SU-DHL-6 (cell line): ENCODE results near the gene ZCCHC24.
"Not testable (repeated sequence)": the region's sequence is repeated elsewhere in the genome, so short reads cannot be mapped to it uniquely, and the experiment has no call there.

Experiments used
- EZH2phosphoT487 ChIP-seq: fragments of 200-600 bp; sonication (generic), shearing (Covaris generic); conservative IDR thresholded peaks from 2 replicates; pipeline ENCODE4 v1.6.1; 2018; ENCODE audit warnings: mild to moderate bottlenecking, antibody characterized with exemption, low read length, moderate library complexity, mixed read lengths
- TF ChIP-seq, protein P1 (sequence below): fragments of 200-600 bp; sonication (generic); IDR thresholded peaks from one replicate; pipeline ENCODE4 v1.5.1; 2017; ENCODE audit warnings: antibody characterized with exemption, mild to moderate bottlenecking, low read length, moderate library complexity; ENCODE audit not compliant: insufficient read depth, poor library complexity, severe bottlenecking

GRCh38 chr10:79447249-79447648 is 1.8 kb upstream of the ZCCHC24 start:
- TF ChIP-seq, protein P1, sequence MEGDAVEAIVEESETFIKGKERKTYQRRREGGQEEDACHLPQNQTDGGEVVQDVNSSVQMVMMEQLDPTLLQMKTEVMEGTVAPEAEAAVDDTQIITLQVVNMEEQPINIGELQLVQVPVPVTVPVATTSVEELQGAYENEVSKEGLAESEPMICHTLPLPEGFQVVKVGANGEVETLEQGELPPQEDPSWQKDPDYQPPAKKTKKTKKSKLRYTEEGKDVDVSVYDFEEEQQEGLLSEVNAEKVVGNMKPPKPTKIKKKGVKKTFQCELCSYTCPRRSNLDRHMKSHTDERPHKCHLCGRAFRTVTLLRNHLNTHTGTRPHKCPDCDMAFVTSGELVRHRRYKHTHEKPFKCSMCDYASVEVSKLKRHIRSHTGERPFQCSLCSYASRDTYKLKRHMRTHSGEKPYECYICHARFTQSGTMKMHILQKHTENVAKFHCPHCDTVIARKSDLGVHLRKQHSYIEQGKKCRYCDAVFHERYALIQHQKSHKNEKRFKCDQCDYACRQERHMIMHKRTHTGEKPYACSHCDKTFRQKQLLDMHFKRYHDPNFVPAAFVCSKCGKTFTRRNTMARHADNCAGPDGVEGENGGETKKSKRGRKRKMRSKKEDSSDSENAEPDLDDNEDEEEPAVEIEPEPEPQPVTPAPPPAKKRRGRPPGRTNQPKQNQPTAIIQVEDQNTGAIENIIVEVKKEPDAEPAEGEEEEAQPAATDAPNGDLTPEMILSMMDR: not testable (repeated sequence)
- TF ChIP-seq EZH2phosphoT487: not testable (repeated sequence)
